HG03520 (cell line): ENCODE data around the gene ADCY9.
"Not testable (repeated sequence)": the region's sequence is repeated elsewhere in the genome, so short reads cannot be mapped to it uniquely, and the experiment has no call there.

Source experiments
- ATAC-seq: cut with Tn5 transposase; IDR thresholded peaks from one replicate; pipeline ENCODE4 v1.9.1; 2021; ENCODE audit warnings: mild to moderate bottlenecking, moderate library complexity; ENCODE audit not compliant: unreplicated experiment

ADCY9 gene

GRCh38 chr16:3954411-3954921 lies 161.8 kb downstream of the ADCY9 start:
- ATAC-seq: no peak

GRCh38 chr16:3953728-3954410 lies 162.4 kb downstream of the ADCY9 start:
- ATAC-seq: no peak

GRCh38 chr16:3952737-3953131 lies 163.5 kb downstream of the ADCY9 start:
- ATAC-seq: no peak

- ATAC-seq: no peak
Measured at GRCh38 chr16:3951861-3952736, 164.1 kb downstream of the ADCY9 start.

GRCh38 chr16:3951380-3951779 lies 164.9 kb downstream of the ADCY9 start:
- ATAC-seq: not testable (repeated sequence)

- no peak for ATAC-seq
Measured at GRCh38 chr16:3950343-3951193, 165.7 kb downstream of the ADCY9 start.

- ATAC-seq: no peak
Measured at GRCh38 chr16:3949946-3950342, 166.3 kb downstream of the ADCY9 start.

- ATAC-seq: no peak
Measured at GRCh38 chr16:3949287-3949686, 167.0 kb downstream of the ADCY9 start.

GRCh38 chr16:3948378-3948995 lies 167.8 kb downstream of the ADCY9 start:
- no peak for ATAC-seq

GRCh38 chr16:3946604-3947180 lies 169.6 kb downstream of the ADCY9 start:
- no peak for ATAC-seq

GRCh38 chr16:3945751-3946603 lies 170.3 kb downstream of the ADCY9 start:
- no peak for ATAC-seq

- ATAC-seq: not testable (repeated sequence)
Measured at GRCh38 chr16:3944457-3944856, 171.8 kb downstream of the ADCY9 start.

- not testable (repeated sequence) for ATAC-seq
Measured at GRCh38 chr16:3942146-3942545, 174.1 kb downstream of the ADCY9 start.

GRCh38 chr16:3938843-3939624 lies 177.2 kb downstream of the ADCY9 start:
- no peak for ATAC-seq

GRCh38 chr16:3938471-3938842 lies 177.8 kb downstream of the ADCY9 start:
- no peak for ATAC-seq

- ATAC-seq: no peak
Measured at GRCh38 chr16:3937066-3937875, 179.0 kb downstream of the ADCY9 start.

GRCh38 chr16:3935921-3936320 lies 180.3 kb downstream of the ADCY9 start:
- no peak for ATAC-seq
